Duodenal mucosa (tissue), 2 donors: ENCODE measurements around the gene ENTPD6.

Experiments used
- H3K27ac ChIP-seq: one replicate; pipeline ENCODE4 v1.7.0; 2013; ENCODE audit warnings: low read depth, low read length
- H3K27me3 ChIP-seq, 2 donors: one replicate each; pipeline ENCODE4 v1.7.0; 2013; ENCODE audit warnings: low read length in 2 of 2, control low read depth in 1 of 2; ENCODE audit not compliant: insufficient read depth in 2 of 2, control insufficient read depth in 1 of 2
- H3K36me3 ChIP-seq, 2 donors: one replicate each; pipeline ENCODE4 v1.7.0; 2013; ENCODE audit warnings: low read length in 2 of 2, control low read depth in 1 of 2; ENCODE audit not compliant: insufficient read depth in 2 of 2, control insufficient read depth in 1 of 2
- H3K4me1 ChIP-seq, 2 donors: one replicate each; pipeline ENCODE4 v1.7.0; 2013; ENCODE audit warnings: low read length in 2 of 2, control low read depth in 1 of 2; ENCODE audit not compliant: insufficient read depth in 2 of 2, control insufficient read depth in 1 of 2
- H3K4me3 ChIP-seq, 2 donors: one replicate each; pipeline ENCODE4 v1.7.0; 2013; ENCODE audit warnings: low read length in 2 of 2, low read depth in 1 of 2
- H3K9ac ChIP-seq, 2 donors: one replicate each; pipeline ENCODE4 v1.7.0; 2013; ENCODE audit warnings: low read length in 2 of 2, low read depth in 1 of 2
- H3K9me3 ChIP-seq, 2 donors: one replicate each; pipeline ENCODE4 v1.7.0; 2013; ENCODE audit warnings: low read length in 2 of 2, control low read depth in 1 of 2; ENCODE audit not compliant: control insufficient read depth in 1 of 2

Gene ENTPD6

DNA sequence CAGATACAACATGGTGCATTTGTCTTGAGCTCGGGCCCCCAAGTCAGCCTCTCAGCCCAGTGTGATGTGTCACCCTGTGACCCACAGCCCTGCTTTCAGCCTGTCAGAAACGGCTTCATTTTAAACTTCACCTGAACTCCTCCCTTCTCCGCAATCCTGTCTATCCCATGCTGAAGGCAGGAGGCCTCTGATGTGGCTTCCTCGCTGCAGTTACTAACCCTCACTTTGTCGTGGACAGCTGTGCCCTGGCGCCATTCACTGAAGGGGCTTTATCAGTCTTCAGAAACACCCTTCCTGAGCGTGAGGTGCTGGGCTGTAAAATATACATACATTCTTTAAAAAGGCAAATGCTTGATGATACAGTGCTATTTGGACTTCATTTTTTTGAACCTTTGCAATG, 7.9 kb upstream of the ENTPD6 start:
- no peaks in the 10 kb centered on the region for H3K36me3 ChIP-seq
- no peak overlapping the region for H3K9ac ChIP-seq
- H3K4me1 ChIP-seq = no peaks in the 10 kb centered on the region
- no peak overlapping the region for H3K27ac ChIP-seq
- H3K4me3 ChIP-seq = no peak overlapping the region
- H3K27me3 ChIP-seq = no peaks in the 10 kb centered on the region
- H3K9me3 ChIP-seq = no peaks in the 10 kb centered on the region

DNA sequence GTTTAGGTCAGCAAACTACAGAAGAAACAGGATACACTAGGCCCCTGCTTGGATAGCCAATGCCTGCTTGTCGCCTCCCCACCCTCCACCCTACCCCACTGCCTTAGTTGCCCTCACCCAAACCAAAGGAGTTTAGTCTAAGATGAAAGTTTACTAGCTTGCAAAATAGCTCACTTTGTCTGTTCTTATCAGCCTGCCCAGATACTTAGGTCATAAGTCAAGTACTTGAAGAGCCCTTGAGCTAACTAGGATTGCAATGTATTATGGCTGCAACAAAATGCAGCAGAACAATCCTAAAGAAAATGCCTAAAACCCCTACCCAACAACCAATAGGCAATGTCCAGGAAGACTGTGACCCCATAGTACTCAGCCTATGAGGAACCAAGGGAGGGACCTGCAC, 7.3 kb upstream of the ENTPD6 start:
- no peak overlapping the region for H3K4me3 ChIP-seq
- H3K9ac ChIP-seq = no peak overlapping the region
- H3K27ac ChIP-seq = no peak overlapping the region
- H3K27me3 ChIP-seq = no peaks in the 10 kb centered on the region
- H3K9me3 ChIP-seq = no peaks in the 10 kb centered on the region
- H3K4me1 ChIP-seq = no peaks in the 10 kb centered on the region
- H3K36me3 ChIP-seq = no peaks in the 10 kb centered on the region

DNA sequence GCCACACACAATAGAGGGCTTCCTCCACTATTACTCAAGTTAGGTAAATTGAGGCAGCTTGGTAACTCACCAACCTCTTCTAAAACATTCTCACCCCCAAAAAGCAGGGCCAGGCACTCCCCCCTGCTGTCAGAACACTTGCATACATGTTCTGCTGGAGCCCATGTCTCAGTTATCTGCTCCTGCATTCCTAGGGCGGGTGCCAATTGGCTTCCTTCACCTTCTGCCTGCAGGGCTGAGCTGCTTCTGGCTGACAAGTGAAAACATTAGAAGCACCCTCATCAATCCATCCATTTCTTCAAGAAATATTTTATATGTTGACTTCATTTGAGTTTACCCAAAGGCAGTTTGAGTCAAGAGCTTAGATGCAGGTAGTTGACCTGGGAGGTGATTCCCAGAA, 4.5 kb upstream of the ENTPD6 start:
- H3K36me3 ChIP-seq = no peaks in the 10 kb centered on the region
- H3K9ac ChIP-seq = no peak overlapping the region
- H3K4me1 ChIP-seq = peaks cover 0 to 6% of the 10 kb centered on the region in 2 donors
- H3K4me3 ChIP-seq = no peak overlapping the region
- H3K27me3 ChIP-seq = no peaks in the 10 kb centered on the region
- no peaks in the 10 kb centered on the region for H3K9me3 ChIP-seq
- no peak overlapping the region for H3K27ac ChIP-seq

DNA sequence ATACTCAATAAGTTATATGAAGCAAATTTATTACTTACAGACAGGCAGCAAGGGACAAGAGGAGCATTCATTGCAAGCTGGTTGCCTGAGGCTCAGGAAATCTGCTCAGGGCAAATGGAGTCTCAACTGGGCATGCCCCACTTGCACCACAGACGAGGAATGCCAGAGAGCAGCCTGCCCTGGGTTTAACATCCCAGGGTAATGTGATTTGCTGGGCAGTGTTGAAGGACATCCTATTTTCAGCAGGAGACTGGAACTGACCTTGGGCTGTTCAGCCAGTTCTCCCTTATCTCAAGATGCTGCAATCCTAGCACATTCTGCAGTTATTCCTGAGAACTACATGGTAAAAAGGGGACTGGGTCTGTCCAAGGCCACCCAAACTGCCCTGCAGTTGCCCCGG, 3.8 kb upstream of the ENTPD6 start:
- peaks cover 4 to 10% of the 10 kb centered on the region in 2 donors for H3K4me1 ChIP-seq
- no peaks in the 10 kb centered on the region for H3K36me3 ChIP-seq
- H3K4me3 ChIP-seq = no peak overlapping the region
- H3K27me3 ChIP-seq = no peaks in the 10 kb centered on the region
- H3K9me3 ChIP-seq = no peaks in the 10 kb centered on the region
- no peak overlapping the region for H3K9ac ChIP-seq
- H3K27ac ChIP-seq = no peak overlapping the region

DNA sequence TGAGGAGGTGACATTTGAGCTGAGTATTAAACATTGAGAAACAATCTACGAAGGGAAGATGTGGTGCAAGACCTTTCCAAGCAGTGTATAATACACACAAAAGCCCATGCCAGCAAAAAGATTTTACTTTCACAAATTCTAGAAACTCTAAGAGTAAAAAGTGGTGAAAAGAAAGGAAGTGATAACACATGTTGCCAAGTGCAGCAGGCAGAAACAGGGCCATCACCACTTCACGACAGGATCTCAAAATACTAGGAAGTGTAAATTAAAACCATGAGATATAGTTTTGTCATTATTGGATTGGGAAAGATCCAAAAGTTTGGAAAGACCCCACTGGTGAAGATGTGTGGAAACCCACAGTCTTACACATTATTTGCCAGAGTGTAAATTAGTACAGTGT, 1.7 kb upstream of the ENTPD6 start:
- Histone ChIP-seq H3K9me3 (no peaks in the 10 kb centered on the region), H3K9ac (no peak overlapping the region), H3K27ac (no peak overlapping the region), H3K27me3 (no peaks in the 10 kb centered on the region), H3K4me3 (no peak overlapping the region), H3K4me1 (peaks cover 16 to 22% of the 10 kb centered on the region in 2 donors), H3K36me3 (peaks cover 0 to 3% of the 10 kb centered on the region in 2 donors)

DNA sequence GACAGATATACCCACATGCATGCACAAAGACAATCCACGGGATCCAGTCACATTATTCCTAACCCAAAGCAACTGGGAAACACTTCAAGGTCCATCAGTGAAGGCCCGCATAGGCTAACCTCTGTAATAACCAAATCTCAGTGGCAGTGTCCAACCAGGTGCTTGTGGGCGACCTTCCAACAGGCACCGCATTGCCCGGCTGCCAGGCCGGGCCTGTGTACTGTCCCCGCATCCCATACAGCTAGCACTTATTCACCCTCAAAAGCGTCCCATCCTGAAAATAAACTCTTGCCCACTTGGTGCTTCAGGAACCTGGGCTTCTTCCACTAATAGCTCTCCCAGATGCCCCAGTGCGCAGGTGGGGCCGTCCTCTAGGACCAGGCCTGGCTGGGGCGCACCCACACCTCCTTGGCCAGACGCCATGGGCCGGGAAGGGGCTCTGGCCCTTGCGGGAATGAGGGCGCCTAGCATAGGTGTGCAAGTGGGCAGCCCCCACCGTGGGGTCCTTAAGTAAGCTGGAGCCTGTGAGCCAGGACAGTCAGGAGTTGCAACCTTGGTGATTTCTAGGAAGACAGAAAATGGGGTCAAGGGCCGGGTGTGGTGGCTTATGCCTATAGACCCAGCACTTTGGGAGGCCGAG, 1.1 kb upstream of the ENTPD6 start:
- Histone ChIP-seq H3K9ac (no peak overlapping the region), H3K36me3 (peaks cover 0 to 3% of the 10 kb centered on the region in 2 donors), H3K27me3 (no peaks in the 10 kb centered on the region), H3K9me3 (no peaks in the 10 kb centered on the region), H3K27ac (no peak overlapping the region), H3K4me3 (peak overlapping the region in 1 of 2 donors; percentile 87), H3K4me1 (peaks cover 16 to 22% of the 10 kb centered on the region in 2 donors)

DNA sequence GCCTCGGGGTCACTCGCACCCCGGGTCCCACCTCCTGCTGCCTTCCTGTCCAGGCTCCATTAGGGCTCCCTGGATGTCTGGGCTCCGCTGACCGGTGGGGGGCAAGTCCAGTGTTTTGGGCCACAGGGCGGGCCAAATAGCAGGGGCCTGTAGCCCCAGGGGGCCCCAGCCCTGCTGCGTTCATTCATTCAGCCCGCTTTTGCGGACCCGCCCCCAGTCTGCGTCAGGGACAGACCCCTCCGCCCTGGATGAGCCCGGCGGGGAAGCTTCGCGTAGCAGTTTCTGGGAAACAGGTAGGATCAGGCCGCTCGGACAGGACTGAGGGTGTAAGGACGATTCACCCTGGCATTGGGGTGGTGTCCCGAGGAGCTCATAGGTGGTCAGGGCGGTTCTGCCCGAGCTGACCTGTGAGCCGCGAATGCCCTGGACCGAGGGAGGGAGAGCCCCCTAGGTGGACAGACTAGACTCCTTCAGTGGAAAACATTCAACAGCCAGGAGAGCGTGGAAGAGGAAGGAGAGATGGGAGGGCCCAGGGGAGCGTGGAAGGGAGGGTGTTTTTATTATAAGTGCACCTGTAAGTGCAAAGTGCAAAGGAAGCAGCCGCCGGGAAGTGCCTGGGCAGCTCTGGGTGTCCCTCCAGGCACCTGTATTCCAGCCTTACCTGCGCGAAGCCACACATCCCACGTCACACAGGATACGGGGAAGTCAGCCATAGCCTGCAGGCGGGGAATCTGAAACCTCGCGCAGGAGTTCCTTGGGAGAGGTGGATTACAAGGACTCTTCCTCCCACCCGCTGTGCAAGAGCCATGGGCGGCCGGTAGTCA, 662 bp downstream of the ENTPD6 start:
- no peaks in the 10 kb centered on the region for H3K27me3 ChIP-seq
- H3K27ac ChIP-seq = peak overlapping the region; percentile 89
- peak overlapping the region; percentile 95 for H3K9ac ChIP-seq
- H3K36me3 ChIP-seq = peaks cover 0 to 3% of the 10 kb centered on the region in 2 donors
- H3K4me3 ChIP-seq = peak overlapping the region; percentile 87 to 97
- no peaks in the 10 kb centered on the region for H3K9me3 ChIP-seq
- H3K4me1 ChIP-seq = peaks cover 16 to 25% of the 10 kb centered on the region in 2 donors

DNA sequence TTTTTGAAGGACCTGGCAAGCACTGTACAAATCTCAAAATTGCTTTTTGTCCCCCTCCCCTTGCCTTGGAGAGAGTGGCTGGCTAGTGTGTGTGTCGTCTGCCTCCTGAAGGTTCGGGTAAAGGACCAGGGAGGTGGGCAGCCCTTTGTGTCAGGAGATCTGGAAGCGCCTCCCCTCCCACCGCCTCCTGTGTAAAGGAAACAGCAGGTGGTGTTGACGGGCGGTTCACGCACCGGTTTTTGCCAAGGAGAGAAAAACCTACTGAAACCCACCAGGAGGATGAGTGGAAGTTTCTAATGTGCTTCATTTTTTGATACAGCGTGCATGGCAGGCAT, 1.2 kb downstream of the ENTPD6 start:
- peaks cover 0 to 3% of the 10 kb centered on the region in 2 donors for H3K36me3 ChIP-seq
- H3K27me3 ChIP-seq = no peaks in the 10 kb centered on the region
- H3K4me3 ChIP-seq = peak overlapping the region; percentile 87 to 97
- H3K4me1 ChIP-seq = peaks cover 16 to 25% of the 10 kb centered on the region in 2 donors
- peak overlapping the region; percentile 95 for H3K9ac ChIP-seq
- H3K27ac ChIP-seq = peak overlapping the region; percentile 30
- no peaks in the 10 kb centered on the region for H3K9me3 ChIP-seq

DNA sequence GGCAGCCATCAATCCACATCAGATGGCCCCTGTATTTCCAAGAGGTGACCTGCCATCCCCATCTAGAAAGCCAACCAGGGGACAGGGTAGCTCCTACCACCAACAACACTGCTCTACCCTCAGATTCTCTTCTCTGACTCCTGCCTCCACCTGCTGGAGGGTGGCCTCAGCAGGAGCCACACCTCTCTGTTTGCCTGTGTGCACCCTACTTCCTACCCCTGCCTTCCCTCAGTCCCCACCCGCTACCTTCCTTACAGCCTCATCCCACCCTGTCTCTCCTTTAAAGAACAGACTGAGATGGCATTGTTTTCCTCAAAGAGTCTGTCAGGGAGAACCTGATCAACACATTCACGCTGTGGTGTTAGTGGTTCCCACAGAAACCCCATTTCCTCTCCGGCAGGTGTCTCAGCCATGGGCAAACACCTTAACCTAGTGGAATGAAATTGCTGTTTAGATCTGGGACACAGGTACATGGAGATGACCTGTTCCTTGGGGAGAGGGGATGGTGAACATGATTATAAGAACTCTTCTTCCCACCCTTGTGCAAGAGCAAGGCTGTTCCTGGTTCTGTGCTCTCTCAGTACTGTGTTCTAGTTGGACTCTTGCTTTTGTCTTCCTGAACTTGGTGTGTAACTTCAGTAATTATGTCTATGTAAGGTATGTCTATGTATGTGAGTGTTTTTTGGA, 1.8 kb downstream of the ENTPD6 start:
- no peaks in the 10 kb centered on the region for H3K9me3 ChIP-seq
- H3K9ac ChIP-seq = peak overlapping the region; percentile 95
- H3K4me3 ChIP-seq = peak overlapping the region; percentile 87 to 97
- H3K27me3 ChIP-seq = no peaks in the 10 kb centered on the region
- H3K27ac ChIP-seq = no peak overlapping the region
- peaks cover 0 to 3% of the 10 kb centered on the region in 2 donors for H3K36me3 ChIP-seq
- H3K4me1 ChIP-seq = peaks cover 16 to 25% of the 10 kb centered on the region in 2 donors

DNA sequence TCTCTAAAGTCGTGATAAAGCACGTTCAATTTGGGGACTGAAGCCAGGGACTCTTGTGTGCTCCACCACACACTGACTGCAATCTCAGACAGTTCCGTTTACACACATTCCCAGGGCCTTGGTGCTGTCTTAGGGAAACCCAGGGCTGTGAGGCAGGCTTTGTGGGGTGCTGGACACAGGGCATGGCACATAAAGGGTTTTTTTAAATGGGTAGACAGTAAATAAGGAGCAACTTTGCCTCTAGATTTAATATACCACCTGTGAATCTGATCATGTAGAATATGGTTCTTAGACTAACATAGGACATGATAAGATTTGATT, 2.3 kb downstream of the ENTPD6 start:
- Histone ChIP-seq H3K36me3 (peaks cover 0 to 3% of the 10 kb centered on the region in 2 donors), H3K4me1 (peaks cover 16 to 25% of the 10 kb centered on the region in 2 donors), H3K27me3 (no peaks in the 10 kb centered on the region), H3K9me3 (no peaks in the 10 kb centered on the region), H3K4me3 (peak overlapping the region; percentile 87 to 97), H3K9ac (no peak overlapping the region), H3K27ac (no peak overlapping the region)
